ENCODE measurements around the gene CCDC188. TPM values are rescaled to one million over a fixed set of nuclear protein-coding genes. Genes with fewer than 3 reads are reported as not detected.

The CCDC188 gene
- total and polyA plus RNA-seq, 9 of the 15 experiments (the other 6 are each of a cell fraction or from before 2014, with no cell fraction given): not detected

DNA sequence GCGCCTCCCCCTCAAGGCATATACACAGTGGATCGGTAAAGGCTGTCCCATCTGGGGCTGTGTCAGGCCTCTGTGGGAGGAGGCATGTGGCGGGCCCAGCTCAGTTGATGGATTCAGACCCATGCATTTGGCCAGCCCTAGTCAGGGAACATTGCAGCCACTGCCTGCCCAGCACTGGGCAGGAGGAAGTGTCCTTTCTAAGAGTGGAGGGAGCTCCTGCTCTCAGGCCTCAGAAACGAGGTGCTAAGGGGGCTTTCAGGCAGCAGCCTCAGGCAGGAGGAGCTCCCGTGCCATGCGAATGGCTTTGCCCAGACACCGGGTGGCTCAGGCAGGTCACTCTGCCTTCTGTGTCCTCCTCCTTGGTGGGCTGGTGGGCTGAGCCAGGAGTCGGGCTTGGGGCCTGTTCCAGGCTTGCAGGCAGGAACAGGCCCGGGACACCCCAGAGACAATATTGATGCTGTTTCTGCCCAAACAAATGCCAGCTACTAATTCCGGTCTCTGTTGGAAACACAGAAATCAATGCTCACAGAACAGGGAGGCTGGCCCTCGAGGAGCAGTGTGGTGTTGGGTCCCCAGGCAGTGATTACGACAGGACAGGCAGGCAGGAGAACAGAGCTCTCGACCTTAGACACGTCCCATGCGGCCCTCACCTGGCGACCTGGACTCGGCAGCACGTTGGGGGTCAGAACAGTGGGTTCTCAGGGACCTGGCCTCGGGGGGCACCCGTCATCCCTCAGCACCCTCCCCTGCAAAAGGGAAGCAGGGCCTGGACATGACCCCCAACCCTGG is 42.3 kb upstream of the CCDC188 start:
- 12% methylated on average over 20 of the region's 20 CpGs for WGBS (ENCODE audit: insufficient coverage, low coverage, missing lambda C conversion rate)
- Histone ChIP-seq H3K36me3 (ENCODE audit: control insufficient read depth, insufficient read depth, low read length) (no peaks in the 10 kb centered on the region), H3K4me2 (ENCODE audit: insufficient read depth, low read length) (no peak overlapping the region), H3K27ac (ENCODE audit: extremely low read depth, low read depth, low read length) (no peak overlapping the region), H4K20me1 (replicated peaks; ENCODE audit: control insufficient read depth, insufficient read depth, low read length) (peaks cover 33% of the 10 kb centered on the region), H3K4me3 (no peak overlapping the region), H3K9me1 (ENCODE audit: control insufficient read depth, insufficient read depth, low read length) (peaks cover 3% of the 10 kb centered on the region), H3K4me1 (replicated peaks in 1 of 2; ENCODE audit: control insufficient read depth in 2 of 2, insufficient read depth in 2 of 2, low read length in 2 of 2) (peaks cover 0 to 53% of the 10 kb centered on the region in 2 experiments; a peak in 2 of 5 replicates), H3K9ac (ENCODE audit: insufficient read depth in 1 of 2, low read depth in 2 of 2, low read length in 2 of 2) (peak overlapping the region in 1 of 2 experiments; percentile 53; a peak in 1 of 4 replicates), H3K27me3 (ENCODE audit: control insufficient read depth in 2 of 2, insufficient read depth in 2 of 2, low read length in 2 of 2) (peaks cover 73 to 84% of the 10 kb centered on the region in 2 experiments), H2AFZ (ENCODE audit: low read depth, low read length) (no peak overlapping the region), H3K9me3 (replicated peaks; ENCODE audit: control insufficient read depth, insufficient read depth, low read depth, low read length) (no peaks in the 10 kb centered on the region), H3K79me2 (ENCODE audit: control insufficient read depth, insufficient read depth, low read length) (no peaks in the 10 kb centered on the region)
- in situ Hi-C loops (cut with MboI): no loop called here
- no TSS peak for BruUV-seq (replicated peaks)
- DNase-seq (ENCODE audit: extremely low read depth in 1 of 4, low spot score in 3 of 4) (peak in 2 of 4 experiments; percentile 68 to 76), ATAC-seq (peak; percentile 68), FAIRE-seq (peak; percentile 79)
- POLR2A ChIA-PET: interaction anchor here (0.6 to 1.7 kb wide), 15 partner anchors 11 to 840 kb away, joined by 3 to 10 read pairs (median 4); no protein-coding TSS in a partner anchor
- intact Hi-C loops (cut with micrococcal nuclease): loop anchor here (5.0 kb wide), 1 partner anchor 36 kb away; no protein-coding TSS in a partner anchor
- CTCF ChIA-PET (ENCODE audit: low intra/inter-chr PET ratio): interaction anchor here (0.6 kb wide), 1 partner anchor 454 kb away, joined by 5 read pairs; no protein-coding TSS in a partner anchor
- TF ChIP-seq, protein P1, sequence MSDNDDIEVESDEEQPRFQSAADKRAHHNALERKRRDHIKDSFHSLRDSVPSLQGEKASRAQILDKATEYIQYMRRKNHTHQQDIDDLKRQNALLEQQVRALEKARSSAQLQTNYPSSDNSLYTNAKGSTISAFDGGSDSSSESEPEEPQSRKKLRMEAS (CRISPR knock-in tag; IDR thresholded peaks at IDR 0.05): peak; percentile 67; the same call in 1 of the 2 replicates
- TF ChIP-seq RBBP5 (IDR thresholded peaks at IDR 0.05; ENCODE audit: borderline replicate concordance, insufficient read depth, low read length, poor library complexity, severe bottlenecking) (peak; percentile 20), FOXM1 (IDR thresholded peaks at IDR 0.05; ENCODE audit: low read depth) (no peak), FOXM1 (CRISPR knock-in tag; IDR thresholded peaks at IDR 0.05; ENCODE audit: low read depth) (0 out of 2 replicates have a peak, but pooled peaks have one; percentile 6), ZNF124 (CRISPR knock-in tag; IDR thresholded peaks at IDR 0.05) (0 out of 2 replicates have a peak, but pooled peaks have one; percentile 13), PTBP1 (IDR thresholded peaks at IDR 0.05; ENCODE audit: low read depth, low read length) (no peak), RAD21 (CRISPR knock-in tag; conservative IDR thresholded peaks at IDR 0.05 in 1 of 2, IDR thresholded peaks at IDR 0.05 in 1 of 2) (peak in 1 of 2 experiments; percentile 51; a peak in 2 of 4 replicates), ZNF224 (CRISPR knock-in tag; IDR thresholded peaks at IDR 0.05) (no peak)
- TF ChIP-seq, protein P2, sequence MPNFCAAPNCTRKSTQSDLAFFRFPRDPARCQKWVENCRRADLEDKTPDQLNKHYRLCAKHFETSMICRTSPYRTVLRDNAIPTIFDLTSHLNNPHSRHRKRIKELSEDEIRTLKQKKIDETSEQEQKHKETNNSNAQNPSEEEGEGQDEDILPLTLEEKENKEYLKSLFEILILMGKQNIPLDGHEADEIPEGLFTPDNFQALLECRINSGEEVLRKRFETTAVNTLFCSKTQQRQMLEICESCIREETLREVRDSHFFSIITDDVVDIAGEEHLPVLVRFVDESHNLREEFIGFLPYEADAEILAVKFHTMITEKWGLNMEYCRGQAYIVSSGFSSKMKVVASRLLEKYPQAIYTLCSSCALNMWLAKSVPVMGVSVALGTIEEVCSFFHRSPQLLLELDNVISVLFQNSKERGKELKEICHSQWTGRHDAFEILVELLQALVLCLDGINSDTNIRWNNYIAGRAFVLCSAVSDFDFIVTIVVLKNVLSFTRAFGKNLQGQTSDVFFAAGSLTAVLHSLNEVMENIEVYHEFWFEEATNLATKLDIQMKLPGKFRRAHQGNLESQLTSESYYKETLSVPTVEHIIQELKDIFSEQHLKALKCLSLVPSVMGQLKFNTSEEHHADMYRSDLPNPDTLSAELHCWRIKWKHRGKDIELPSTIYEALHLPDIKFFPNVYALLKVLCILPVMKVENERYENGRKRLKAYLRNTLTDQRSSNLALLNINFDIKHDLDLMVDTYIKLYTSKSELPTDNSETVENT (CRISPR knock-in tag; IDR thresholded peaks at IDR 0.05): 0 out of 2 replicates have a peak, but pooled peaks have one; percentile 5
- TF ChIP-seq, protein P3, sequence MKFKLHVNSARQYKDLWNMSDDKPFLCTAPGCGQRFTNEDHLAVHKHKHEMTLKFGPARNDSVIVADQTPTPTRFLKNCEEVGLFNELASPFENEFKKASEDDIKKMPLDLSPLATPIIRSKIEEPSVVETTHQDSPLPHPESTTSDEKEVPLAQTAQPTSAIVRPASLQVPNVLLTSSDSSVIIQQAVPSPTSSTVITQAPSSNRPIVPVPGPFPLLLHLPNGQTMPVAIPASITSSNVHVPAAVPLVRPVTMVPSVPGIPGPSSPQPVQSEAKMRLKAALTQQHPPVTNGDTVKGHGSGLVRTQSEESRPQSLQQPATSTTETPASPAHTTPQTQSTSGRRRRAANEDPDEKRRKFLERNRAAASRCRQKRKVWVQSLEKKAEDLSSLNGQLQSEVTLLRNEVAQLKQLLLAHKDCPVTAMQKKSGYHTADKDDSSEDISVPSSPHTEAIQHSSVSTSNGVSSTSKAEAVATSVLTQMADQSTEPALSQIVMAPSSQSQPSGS (CRISPR knock-in tag; IDR thresholded peaks at IDR 0.05): no peak
- TF ChIP-seq, protein P4, sequence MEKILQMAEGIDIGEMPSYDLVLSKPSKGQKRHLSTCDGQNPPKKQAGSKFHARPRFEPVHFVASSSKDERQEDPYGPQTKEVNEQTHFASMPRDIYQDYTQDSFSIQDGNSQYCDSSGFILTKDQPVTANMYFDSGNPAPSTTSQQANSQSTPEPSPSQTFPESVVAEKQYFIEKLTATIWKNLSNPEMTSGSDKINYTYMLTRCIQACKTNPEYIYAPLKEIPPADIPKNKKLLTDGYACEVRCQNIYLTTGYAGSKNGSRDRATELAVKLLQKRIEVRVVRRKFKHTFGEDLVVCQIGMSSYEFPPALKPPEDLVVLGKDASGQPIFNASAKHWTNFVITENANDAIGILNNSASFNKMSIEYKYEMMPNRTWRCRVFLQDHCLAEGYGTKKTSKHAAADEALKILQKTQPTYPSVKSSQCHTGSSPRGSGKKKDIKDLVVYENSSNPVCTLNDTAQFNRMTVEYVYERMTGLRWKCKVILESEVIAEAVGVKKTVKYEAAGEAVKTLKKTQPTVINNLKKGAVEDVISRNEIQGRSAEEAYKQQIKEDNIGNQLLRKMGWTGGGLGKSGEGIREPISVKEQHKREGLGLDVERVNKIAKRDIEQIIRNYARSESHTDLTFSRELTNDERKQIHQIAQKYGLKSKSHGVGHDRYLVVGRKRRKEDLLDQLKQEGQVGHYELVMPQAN (IDR thresholded peaks at IDR 0.05; ENCODE audit: borderline replicate concordance): no peak
- TF ChIP-seq, protein P5, sequence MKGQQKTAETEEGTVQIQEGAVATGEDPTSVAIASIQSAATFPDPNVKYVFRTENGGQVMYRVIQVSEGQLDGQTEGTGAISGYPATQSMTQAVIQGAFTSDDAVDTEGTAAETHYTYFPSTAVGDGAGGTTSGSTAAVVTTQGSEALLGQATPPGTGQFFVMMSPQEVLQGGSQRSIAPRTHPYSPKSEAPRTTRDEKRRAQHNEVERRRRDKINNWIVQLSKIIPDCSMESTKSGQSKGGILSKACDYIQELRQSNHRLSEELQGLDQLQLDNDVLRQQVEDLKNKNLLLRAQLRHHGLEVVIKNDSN (CRISPR knock-in tag; IDR thresholded peaks at IDR 0.05): peak; percentile 62
